Activated CD4-positive, alpha-beta T cell treated with anti-CD3 and anti-CD28 coated beads, Interleukin-2, amount 50 U/mL, for 4 hours (primary cell): ENCODE measurements around the gene PAX5.
A peak's percentile ranks its signal among the peaks of the same experiment; 100 is the strongest.
"Not testable (repeated sequence)": the region's sequence is repeated elsewhere in the genome, so short reads cannot be mapped to it uniquely, and the experiment has no call there.

Experiments used
- DNase-seq, 2 experiments: peaks; one replicate each; pipeline ENCODE4 v3.0.0-alpha.2; 2020

Gene PAX5

DNA sequence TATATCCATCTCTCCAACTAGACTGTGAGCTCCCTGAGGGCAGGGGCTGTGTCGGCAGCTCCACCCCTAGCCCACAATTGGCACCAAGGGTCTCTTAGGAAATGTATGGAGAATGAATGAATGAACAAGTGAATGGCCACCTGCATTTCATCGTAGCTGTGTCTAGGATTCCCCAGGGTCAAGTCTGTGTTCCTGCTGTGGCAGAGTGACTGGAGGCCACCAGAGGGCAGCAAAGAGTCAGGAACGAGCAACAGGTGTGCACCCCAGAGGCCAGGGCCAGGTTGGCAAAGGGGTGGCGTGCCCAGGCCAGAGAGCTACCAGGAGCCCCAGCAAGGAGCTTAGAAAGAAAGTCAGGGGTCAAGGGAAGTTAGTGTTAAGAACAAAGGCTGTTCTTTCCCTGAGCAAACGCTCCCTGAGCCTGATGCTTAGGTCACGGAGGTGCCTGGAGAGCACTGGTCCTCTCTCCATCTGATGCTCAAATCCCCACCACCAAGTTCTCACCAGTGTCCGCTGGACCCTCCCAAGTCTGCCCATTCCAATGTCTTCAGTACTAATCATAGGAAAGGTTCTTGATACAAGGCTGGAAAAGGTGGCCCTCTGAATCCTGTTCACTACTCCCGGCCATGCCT, 160.7 kb downstream of the PAX5 start:
- peak; percentile 64 to 66 for DNase-seq

DNA sequence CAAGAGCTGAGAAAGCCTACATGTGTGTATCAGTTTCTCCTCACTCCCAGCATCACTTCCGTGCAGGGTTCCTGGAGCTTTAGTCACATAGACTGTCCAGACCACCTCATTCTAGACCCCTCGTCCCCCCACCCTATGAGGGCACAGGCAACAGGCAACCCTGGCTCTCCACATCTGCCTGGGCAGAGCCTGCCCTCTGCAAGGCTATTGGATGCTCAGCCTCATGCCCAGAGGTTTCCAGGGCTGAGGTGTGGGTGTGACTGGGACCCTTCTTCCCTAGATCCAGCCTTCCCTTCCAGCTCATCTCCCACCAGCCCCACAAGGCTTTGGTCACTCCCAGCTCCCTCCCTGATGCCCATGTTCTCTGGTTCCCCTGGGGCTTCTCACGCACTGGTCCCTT, 161.4 kb downstream of the PAX5 start:
- DNase-seq: no peak

DNA sequence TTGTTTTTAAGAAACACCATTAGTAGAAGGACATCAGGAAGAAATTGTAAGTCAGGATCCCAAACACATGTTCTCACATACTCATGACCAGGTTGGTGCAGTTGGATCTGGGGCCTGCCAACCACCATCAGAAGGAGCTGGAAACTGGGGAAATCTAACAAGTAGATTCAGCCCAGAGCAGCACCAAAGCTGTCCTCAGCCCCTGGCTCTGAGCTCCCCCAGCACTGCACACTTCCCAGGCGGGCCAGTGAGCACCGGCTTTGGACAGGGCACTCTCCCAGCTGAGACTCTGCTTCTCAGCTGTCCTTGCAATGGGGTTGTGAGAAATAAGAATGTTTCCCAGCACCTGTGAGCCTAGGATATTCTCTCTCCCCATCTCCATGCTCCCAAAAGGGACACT, 162.5 kb downstream of the PAX5 start:
- DNase-seq: no peak

DNA sequence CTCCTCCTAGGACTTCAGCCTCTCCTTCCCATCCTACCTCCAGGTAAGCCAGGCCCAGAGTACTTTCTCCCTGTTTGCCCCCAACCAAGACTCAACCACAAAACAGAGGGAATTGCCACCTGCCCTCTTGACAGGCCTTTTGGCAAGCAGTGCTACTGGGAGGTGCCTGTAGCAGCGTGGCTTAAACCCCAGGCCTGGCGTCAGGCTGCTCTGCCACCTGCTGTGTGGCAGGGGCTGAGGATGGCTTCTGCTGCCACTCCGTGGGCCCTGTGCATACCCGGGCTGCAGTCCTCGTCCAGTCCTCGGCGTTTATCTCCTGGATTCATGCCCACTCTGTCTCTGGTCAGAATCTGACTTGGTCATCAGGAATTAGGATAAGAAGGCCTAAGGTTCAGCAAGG, 163.1 kb downstream of the PAX5 start:
- no peak for DNase-seq

DNA sequence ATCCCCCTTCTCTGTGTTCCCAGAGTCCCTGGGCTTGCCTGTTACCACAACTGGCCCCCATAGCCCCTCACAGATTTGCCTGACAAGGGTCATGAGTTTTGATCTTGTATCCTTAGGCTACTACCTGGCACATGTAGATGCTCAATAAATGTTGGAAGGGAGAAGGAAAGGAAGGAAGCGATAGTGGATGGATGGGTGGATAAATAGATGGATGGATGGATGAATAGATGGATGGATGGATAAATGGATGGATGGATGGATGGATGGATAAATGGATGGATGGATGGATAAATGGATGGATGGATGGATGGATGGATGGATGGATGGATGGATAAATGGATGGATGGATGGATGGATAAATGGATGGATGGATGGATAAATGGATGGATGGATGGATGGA, 164.5 kb downstream of the PAX5 start:
- DNase-seq: not testable (repeated sequence)

DNA sequence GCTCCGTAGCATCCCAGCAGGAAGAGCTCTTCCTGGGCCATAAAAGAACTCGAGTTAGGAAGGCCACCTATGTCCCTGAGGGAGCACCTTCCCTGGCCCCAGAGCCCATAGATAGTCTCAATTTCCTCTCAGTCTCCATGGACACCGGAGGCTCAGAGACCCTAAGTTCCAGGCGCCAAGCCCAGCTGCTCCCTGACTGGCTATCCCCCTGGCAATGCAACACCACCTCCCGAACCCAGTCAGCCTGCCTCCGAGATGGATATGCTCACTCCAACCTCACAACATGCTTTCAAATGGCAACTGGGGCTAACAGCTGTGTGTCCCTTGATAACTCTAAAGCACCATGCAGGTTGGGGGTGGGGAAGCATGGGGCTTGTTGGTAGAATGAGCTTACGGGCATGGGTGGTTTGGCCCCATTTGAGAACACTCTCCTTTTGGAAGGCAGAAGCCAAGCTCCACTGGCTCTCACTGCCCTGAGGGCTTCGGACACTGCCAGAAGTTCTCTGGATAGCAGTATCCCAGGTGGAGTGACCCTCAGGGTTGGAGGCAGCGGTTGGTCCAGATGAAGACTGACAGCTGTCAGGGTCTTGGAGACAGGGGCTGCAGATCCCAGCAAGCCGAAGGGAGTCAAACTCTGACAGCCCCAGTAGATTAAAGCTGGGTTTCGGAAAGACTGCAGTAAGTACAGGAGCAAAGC, 165.3 kb downstream of the PAX5 start:
- DNase-seq: no peak

DNA sequence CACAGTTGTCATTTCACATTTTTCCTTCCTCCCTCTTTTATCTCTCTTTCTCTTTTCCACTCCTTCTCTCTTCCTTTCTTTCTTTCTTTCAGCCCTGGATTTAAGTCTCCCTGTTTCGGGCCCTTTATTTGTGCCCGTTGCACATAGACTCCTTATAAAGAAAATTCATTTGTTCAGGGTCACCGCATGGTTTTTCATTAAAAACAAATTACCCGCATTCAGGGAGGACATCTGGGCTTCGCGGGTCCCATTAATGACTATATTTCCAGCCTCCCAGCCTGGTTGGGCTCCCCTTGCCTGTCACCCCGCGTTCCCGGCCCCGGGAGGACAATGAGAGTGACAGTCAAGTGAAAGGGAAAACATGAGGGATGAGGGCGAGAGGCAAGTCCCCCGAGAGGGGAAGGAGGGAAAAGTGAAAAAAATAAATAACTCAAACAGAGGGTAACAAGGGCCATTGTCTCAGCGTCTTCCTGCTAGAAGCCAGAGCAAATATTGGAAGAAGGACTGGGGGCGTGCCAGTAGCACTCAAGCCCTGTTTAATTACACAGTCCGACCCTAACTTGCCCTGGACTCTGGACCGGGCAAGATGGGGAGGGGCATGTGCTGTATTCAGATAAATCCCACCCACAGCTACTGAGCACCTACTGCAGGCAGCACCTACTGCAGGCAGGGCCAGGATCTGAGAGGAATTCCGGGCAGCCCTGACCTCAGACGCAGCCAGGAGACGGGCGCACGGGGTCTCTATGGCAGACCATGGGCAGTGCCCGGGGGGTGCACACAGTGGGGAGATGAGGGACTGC, 166.2 kb downstream of the PAX5 start:
- DNase-seq: no peak

DNA sequence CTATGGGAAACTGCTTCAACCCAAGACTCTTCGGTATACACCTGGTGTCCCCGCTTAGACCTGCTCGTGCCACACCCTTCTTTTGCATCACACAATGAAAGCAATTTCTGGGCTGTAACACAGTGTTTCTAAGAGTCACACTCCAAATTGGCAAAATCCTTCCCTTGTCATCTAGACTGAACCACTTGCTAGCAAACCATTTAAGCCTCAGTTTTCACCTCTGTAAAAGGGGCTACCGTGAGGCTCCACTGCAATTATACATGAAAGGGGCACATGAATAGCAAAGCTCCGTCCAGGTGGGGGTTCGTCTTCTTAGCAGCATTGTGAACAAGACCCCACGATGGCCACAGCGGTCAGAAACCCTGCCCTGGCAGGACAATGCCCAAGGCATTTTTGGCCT, 166.8 kb downstream of the PAX5 start:
- no peak for DNase-seq

DNA sequence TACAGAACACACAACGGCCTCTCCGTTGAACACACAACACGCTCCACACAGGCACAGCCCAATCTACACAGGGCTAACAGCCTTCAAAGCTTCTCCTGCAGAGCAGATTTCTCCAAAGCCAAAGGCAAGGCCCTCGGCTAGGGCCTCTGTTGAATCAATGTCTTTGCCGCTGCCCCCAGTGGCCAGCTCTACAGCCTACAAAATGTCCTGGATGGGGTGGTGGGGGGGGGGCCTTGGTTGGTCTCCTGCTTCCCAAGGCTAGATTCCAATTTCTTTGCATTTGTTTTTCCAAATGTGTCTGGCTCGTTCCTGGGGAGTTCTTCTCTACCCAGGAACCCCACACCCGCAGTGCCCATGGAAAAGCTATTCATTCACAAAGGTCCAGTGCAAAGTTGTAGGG, 167.2 kb downstream of the PAX5 start:
- no peak for DNase-seq

DNA sequence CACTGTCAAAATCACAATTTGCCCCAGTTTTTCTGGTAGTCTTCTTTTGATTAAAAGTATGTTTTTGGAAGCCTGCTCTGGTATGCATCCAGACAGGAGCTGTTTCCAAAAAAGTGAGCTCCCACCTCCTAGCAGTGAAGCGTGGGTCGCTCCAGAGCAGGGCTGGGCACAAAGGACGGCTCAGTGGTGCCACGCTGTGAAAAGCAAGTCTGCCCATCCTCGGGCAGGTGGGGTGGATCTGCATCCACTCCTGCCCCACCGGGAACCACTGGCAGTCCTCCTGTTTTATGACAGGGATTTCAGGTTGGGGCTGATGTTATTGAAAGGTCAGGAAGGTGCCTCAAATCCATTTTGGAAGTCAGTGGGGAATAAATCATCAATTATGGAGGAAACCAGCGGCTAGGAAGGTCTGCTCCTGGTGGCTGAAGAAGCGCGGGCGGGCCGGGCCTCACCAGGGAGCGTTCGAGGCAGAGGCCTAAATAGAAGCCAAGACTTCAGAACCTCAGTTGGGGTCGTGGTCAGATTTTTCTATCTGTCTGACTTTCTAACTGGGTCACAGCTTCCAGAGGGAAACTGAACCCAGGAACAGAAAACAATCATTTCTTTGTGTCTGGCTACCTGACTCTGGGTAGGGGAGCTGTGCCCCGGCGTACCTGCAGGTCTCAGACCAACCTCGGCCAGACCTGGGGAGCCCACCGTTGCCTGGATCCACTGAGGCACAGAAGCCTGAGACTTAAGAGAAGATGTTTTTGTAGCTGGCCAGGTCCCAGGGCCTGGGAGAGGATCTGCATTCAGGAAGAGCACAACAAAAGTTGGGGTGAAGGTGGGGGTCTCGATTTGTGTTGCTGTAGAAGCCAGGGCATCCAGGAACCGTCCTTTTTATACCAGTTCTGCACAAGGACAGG, 168.1 kb downstream of the PAX5 start:
- no peak for DNase-seq

DNA sequence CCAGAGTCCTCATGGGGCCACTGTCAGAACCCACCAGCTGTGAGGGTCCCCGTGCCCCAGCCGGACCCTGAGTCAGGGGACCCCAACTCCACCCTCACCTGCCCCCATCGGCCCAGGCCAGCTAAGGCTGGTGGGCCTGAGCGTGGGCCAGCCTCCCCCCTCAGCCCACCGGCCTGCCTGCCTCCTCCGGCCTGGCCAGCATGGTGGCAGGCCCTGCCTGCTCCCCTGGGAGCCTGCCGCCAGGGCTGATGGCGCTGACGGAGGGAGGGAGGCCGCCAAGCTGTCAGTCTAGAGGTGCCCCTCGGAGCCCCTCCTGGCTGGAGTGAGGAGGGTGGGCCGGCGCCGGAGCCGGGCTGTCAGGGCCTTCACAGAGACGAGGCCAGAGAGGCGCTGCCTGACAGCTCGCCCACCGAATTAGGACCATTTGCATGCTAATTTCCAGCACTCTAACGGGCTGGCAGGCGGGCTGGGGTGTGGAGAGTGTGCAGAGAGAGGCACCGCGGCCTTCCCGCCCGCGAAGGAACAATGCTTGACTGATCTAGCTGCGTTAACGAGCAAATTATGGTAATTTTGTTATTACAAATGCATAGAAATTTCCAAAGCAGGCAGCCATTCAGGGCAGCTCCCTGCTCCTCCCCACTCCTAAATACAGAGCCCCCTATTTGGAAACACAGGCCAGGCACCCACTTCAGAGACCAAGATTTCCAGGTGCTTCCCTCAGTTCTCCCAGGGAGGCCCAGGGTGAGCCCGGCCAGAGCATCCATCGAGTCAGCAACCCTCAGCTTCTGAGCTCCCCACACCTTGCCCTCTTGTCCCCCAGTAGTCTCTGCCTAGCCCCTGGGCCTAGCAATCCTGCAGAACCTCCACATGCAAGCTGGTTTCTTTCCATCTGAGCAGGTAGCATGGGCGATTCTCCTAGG, 169.3 kb downstream of the PAX5 start:
- no peak for DNase-seq

DNA sequence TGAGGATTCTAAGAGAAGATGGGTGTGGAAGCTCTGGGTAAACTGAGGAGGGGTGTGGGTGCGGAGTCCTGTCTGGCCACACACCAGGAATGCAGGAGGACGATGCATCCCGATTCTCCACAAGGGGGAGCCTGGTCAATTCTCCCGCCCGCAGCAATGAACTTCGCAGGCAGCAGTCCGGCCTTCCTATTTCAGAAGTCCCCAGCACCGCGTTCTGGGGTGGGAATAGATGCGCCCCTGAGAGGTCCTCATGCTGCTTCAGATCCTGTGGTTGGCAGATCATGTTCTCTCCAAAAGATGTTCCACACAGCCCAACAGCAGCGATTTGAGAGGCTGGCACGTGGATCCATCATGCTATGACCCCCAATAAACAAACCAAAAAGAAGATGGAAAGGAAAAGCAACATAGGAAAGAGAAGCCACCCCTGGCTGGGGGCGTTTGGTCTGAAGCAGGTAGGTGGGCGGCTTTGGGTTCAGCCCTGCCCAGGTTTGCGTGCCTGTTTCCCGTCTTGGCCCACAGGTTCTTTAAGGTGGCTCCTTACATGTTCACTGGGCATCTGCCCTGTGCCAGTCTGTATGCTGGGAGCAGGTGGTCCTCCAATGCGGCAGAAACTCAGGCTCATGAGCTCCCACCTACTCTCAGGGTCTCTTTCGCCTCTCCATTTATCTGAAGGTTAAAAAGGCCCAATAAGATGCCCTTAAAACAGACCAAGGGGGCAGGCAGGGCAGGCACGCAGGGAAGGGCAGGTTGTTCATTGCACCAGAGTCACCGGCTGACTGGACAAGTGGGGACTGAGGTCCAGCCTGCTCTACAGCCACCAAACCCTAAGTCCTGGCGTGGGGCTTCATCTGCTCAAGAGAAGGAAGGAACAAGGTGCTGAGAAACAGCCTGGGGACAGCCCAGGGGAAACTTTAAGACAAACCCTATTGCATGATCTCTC, 171.6 kb downstream of the PAX5 start:
- no peak for DNase-seq

DNA sequence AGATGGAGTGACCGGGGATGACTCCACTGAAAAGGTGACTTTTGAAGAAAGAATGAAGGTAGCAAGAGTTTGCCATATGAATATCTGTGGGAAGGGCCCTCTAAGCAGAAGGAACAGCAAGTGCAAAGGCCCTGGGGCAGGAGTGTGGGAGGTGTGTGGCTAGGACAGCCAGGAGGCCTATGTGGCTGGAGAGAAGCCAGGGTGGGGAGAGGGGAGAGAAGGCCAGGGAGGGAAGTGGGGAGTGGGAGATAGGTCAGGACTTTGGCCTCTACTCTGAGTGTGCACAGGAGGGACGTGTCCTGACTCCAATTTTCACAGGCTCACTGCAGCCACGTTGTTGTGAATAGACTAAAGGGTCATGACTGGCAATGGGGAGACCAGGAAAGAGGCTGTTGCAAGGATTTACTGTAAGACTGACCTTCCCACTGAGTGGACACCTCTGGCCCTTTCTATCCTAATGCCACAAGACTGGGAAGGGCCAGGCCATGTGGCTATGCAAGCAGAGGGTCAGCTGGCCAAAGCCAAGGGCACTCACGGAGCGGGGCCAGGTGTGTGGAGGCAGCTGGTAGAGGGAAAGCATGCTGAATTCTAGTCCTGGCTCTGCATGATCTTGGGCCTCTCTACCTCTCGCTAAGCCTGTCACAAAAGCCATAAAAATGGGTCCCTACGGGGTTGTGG, 172.4 kb downstream of the PAX5 start:
- no peak for DNase-seq

DNA sequence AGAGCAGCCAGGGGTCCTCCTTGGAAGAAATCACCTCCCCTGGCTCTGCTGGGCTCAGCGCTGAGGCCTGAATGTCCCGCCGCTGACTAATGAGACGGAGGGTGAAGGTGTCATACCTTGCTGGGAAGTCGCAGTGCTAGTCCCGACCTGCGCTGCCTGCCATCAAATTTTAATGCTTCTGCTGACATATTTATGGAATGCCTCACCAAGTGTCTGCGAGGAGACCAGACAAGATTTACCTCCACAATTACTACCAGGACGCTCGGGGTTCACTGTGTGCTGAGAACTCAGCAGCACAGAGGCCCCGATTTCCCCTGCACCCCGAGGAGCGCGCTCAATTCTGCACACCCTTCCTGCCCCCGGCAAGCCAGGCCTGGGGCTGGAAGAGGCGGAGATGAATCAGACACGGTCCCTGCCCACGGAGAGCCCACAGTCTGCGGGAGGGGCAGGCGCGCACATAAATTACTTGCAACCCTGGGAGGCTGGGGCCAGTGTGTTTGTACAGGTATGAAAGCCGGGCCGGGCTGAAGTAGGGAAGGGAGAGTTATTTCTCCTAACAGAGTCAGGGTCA, 175.2 kb downstream of the PAX5 start:
- no peak for DNase-seq

DNA sequence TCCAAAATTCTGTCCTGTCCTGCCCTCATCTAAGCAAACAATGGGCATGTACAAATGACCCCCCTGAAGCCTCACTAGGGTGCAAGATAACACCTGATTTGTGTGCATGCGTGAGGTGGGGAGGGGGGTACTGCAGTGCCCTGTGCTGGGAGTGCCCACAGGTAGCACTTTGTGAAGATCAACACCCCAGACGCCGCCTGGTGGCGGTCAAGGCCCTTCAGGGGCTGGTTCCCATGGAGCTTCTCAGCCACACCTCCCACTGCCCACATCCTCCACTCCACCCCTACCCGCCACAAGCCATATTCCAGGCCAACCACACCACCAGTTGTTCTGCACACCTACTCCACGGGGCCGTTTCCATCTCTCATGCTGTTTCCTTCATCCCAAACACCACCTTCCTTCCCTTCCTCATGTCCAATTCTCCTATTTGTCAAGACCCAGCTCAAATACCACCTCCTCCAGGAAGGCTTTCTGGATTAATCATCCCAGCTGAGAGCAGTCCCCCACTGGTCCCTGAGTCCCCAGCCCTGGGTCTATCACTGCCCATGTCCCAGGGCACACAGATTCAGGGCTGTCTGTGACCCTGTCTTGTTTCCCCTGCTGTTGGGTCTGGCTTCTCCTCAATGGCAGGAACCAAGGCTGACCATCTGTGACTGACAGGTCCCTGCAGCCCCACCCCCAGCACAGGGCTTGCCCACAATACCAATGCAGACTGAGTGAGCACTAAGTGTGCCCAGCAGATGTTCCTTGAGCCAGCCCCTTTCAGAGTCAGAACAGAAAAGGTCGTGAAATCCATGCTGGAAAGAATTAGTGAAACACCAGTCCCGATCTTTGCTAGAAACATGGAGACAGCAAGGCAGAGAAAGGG, 178.4 kb downstream of the PAX5 start:
- no peak for DNase-seq

DNA sequence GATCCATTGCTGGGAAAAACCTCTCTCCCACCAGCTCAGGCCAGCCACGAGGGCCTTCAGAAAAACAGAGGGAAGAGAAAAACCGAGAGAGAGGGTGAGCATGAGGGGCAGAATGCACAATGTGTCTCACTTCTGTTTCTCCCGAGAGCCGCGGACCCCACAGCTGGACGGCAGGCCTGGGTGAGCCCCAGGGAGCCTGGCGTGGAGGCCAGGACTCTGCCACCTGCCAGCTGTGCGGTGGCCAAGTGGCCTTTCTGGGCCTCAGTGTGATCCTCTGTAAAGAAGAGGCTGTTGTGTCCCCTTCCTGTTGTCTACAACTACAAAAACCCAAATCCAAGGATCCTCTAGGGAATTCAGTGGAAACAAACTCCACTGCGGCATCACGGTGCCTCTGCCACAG, 179.3 kb downstream of the PAX5 start:
- DNase-seq: no peak

DNA sequence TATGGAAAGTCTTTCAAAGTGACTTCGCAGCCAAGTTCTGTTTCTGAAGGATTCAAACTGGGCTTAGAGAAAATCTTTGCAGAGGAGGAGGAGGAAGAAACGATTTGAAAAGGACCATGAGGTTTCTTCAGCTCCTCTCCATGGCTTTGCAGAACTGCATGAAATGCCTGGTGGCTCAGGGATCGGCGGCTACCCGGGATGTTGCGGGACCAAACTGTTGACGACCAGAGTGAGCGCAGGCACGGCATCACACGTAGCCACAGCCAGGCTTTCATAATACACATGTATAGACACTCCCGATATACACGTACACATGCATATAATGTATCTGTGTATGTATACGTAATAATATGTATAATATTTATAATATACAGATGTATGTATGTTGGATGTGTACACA, 180.0 kb downstream of the PAX5 start:
- no peak for DNase-seq

DNA sequence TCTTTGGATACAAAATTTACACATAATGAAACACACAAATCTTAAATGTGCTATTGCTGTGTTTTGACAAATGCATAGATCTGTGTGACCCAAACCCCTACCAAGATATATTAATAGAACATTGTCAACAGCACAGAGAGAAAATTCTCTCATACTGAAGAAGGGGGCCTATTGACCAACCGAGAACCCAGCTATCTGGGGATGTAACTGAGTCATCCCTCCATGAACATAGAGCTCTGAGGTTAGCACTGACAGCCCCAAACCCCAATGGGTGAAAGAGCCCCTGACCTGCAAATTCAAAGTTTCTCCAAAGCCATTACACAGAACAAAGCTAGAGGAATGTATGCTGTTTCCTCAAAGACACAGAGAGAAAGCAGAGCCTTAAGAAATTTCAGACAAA, 180.8 kb downstream of the PAX5 start:
- DNase-seq: no peak

DNA sequence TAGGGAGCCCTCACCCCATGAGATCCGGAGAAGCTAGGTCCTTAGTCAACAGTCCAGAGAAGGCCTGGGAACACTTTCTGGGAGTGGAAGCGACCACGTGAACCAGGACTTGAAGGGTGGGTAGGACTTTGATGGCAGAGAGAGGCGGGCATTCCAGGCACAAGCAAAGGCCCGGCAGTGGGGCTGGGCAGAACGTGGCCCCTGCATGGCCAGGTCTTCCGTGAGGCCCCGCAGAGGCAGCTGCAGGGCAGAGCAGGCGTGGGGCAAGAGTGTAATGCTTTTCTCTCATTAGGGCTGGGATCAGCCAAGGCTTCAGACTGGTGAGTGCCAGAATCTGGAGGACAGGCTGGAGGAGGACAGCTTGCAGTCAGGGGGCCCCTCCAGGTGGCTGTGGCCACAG, 184.1 kb downstream of the PAX5 start:
- no peak for DNase-seq
